A549 treated with CORT108297 at 1 μM for 4 hours (cell line): ENCODE measurements around the gene ENG. TPM values are rescaled to one million over a fixed set of nuclear protein-coding genes. Genes with fewer than 3 reads are reported as not detected.

Experiments used
- total RNA-seq: library from RNA; stranded (reverse); fragments of 200-300 nt; extraction: Qiagen RNA extraction; gene quantifications from 5 replicates; pipeline ENCODE4 v1.2.3, GENCODE V29; 2022

Gene ENG
- total RNA-seq = 0.15 to 0.17 TPM (median 0.17 TPM) in 5 replicates

DNA sequence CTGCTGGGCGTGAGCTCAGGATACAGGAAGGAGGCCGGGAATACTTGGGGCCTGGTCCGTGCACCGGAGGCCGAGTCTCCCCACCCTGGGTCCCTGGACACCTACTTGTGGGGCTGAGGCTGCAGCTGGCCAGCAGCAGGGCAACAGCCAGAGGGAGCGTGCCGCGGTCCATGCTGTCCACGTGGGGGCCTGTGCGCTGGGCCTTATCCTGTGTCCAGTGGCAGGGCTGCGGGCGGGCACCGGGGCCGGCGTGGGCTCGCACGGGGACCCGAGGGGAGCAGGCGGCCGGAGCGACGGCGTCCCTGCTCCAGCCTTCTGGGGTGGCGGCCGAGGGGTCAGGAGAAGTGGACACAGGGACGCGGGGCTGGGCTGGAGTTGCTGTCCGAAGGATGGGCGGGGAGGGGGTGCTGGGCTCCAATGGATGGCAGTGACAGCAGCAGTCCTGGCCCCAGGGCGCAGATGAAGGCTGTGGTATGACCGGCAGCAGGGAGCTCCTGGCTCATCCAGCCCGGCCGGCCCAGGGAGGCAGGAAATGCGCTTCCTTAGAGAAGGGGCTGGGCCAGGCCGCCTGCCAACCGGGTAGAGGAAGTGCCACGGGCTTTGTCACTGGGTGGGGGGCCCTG lies at the start of gene ENG:
Gene ENG (minus strand): TSS at position 475 of the 623 bp plus-strand sequence. CDS start 303 bp downstream, at position 172.

DNA sequence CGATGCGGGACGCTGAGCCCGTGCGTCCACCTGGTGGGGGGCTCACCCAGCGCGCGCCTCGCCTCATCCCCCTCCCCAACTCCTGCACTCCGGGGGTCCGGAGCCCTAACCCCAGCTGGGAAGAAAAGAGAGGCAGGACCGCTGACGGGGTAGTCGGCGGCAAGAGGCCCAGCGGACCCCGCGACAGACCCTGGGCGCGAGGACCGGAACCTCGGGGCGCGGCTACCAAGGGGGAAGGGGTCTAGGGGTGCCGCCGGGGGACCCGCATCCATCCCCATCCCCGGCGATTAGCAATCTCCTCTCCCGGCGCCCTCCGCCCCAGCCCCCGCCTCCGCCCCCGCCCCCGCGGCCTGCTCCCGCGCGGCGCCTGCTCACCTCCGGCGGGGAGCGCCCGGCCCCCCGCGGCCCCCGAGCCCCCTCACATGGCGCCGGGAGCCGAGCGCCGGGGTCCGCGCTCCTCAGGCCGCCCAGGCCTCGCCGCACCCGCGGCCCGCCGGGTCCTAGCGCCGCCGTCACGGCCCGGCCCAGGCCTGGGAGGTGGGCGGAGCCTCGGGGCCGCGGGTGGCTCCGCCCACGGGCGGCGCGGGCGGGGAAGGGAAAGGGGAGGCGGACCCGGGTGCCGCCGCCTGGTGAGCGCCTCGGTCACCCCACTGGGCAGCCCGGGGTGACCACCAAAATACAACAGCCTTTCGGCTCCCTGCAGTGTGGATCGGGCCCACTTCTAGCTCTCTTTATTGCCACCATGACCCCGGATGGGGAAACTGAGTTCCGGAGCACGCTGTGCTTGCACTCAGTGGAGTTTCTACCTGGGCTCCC lies 44.9 kb upstream of the ENG start, which contains the start of gene ST6GALNAC6:
Gene ST6GALNAC6 (minus strand): TSS at position 476 of the 816 bp plus-strand sequence. CDS start 1,622 bp downstream, outside the sequence.

GRCh38 chr9:127877566-127877998 lies 23.1 kb upstream of the ENG start, which contains the start of gene AK1:
AK1 (minus strand) TSS chr9:127877675; CDS start chr9:127874617, 3,058 bp downstream.

DNA sequence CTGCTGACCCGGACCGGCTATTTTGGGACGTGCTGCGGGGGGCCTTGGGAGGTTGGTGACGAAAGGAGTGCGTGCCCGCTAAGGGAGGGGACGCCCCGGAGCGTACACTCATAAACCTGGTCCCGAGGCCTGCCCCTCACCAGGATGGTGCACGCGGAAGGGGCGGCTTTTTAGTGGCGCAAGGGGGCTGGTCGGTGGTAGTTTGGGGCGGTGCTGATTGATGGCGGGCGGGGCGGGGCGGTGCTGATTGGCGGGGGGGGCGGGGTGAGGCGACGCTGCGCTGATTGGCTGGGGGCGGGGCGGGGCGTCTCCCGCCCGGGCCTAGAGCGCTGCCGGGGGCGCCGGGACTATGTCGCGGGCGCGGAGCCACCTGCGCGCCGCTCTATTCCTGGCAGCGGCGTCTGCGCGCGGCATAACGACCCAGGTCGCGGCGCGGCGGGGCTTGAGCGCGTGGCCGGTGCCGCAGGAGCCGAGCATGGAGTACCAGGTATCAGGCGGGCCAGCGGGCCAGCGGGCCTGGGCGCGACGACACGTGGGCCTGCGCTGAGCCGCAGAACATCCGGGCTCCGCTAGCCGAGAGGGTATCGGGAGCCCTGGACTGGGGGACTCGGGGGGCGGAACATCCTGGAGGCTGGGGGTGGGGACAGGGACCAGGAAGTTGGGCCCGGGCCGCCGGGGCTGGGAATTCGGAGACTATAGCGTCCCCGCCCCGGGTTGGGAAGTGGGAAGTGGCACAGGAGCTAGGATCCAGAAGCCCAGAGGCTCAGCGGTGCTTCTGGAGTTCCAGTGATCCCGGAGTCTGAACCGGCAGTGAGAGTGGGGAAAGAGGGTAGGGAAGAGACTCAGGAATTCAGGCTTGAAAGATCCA lies 51.6 kb downstream of the ENG start, which contains the start of gene FPGS:
Gene FPGS (plus strand): TSS at position 307 of the 868 bp plus-strand sequence. CDS start 43 bp downstream, at position 350.

DNA sequence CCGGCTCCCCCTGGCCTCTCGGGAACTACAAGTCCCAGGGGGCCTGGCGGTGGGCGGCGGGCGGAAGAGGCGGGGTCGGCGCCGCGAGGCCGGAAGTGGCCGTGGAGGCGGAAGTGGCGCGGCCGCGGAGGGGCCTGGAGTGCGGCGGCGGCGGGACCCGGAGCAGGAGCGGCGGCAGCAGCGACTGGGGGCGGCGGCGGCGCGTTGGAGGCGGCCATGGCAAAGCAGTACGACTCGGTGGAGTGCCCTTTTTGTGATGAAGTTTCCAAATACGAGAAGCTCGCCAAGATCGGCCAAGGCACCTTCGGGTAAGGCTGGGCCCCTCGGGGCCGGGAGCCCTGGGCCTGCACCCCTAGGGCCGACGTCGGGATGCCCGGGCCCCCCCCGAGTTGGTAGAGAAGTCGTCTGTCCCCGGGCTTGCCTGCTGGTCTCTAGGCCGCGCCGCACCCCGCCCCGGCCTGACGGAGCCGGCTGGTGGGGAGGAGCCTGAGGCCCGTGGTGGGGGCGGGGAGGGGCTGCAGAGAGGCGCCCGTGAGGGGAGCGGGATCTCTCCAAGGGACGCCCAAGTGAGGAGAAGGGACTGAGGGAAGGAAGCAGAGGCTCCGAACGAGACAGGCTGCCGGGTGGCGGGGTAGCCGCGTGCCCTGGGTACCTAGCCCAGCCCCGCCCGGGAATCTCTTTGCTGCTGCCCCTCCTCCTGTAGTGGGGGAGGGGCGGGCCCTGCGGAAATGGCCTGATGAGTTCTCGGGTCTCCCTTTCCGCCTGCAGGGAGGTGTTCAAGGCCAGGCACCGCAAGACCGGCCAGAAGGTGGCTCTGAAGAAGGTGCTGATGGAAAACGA lies 68.3 kb downstream of the ENG start, which contains the start of gene CDK9:
Gene CDK9 (plus strand): TSS at position 102 of the 840 bp plus-strand sequence. CDS start 115 bp downstream, at position 217.

GRCh38 chr9:127778280-127779135 lies 76.0 kb downstream of the ENG start, which contains the start of gene SH2D3C:
SH2D3C (minus strand) TSS chr9:127778666; CDS start chr9:127778627, 39 bp downstream.

Other genes starting within 250 kb of the ENG start
- 14.6 to 18.8 TPM (median 17.2 TPM) in 5 replicates for gene STXBP1, start 242.4 kb downstream of the ENG start, total RNA-seq
- gene CFAP157, start 147.7 kb downstream of the ENG start, total RNA-seq = 0.04 to 0.07 TPM (median 0.06 TPM) in 3 of 5 replicates, not detected in the others
- gene PTRH1, start 139.0 kb downstream of the ENG start, total RNA-seq = 10.3 to 20.0 TPM (median 18.9 TPM) in 5 replicates
- gene TTC16, start 138.6 kb downstream of the ENG start, total RNA-seq = 0.02 to 0.05 TPM in 2 of 5 replicates, not detected in the others
- 10.5 to 15.4 TPM (median 15.1 TPM) in 5 replicates for gene TOR2A, start 119.4 kb downstream of the ENG start, total RNA-seq
- 0.06 to 0.36 TPM (median 0.06 TPM) in 5 replicates for gene SH2D3C, start 76.0 kb downstream of the ENG start, total RNA-seq
- gene CDK9, start 68.6 kb downstream of the ENG start, total RNA-seq = 40.9 to 50.5 TPM (median 49.4 TPM) in 5 replicates
- 44.8 to 56.7 TPM (median 49.2 TPM) in 5 replicates for gene FPGS, start 51.8 kb downstream of the ENG start, total RNA-seq
- gene AK1, start 23.0 kb upstream of the ENG start, total RNA-seq = 40.1 to 83.3 TPM (median 73.5 TPM) in 5 replicates
- gene ST6GALNAC6, start 44.9 kb upstream of the ENG start, total RNA-seq = 22.2 to 26.8 TPM (median 23.4 TPM) in 5 replicates
- 14.0 to 24.2 TPM (median 22.2 TPM) in 5 replicates for gene ST6GALNAC4, start 62.4 kb upstream of the ENG start, total RNA-seq
- gene PIP5KL1, start 76.1 kb upstream of the ENG start, total RNA-seq = 1.4 to 2.4 TPM (median 2.3 TPM) in 5 replicates
- gene DPM2, start 83.2 kb upstream of the ENG start, total RNA-seq = 39.5 to 48.4 TPM (median 45.7 TPM) in 5 replicates
- 50.6 to 81.0 TPM (median 63.1 TPM) in 5 replicates for gene EEIG1, start 126.3 kb upstream of the ENG start, total RNA-seq
- 5.1 to 7.5 TPM (median 7.2 TPM) in 5 replicates for gene NAIF1, start 212.7 kb upstream of the ENG start, total RNA-seq
- gene SLC25A25, start 213.6 kb upstream of the ENG start, total RNA-seq = 7.0 to 9.2 TPM (median 7.7 TPM) in 5 replicates